DMS114 treated with DMSO at 0.1 percent for 48 hours (cell line): ENCODE measurements around the gene RAB33A.
A peak's percentile ranks its signal among the peaks of the same experiment; 100 is the strongest.

ENCODE experiments used
- DNase-seq: peaks from one replicate; lab custom pipeline; 2025; ENCODE audit not compliant: unreplicated experiment; lab: John Stamatoyannopoulos, UW

RAB33A gene

GRCh38 chrX:130172127-130172845 is 524 bp downstream of the RAB33A start:
- no peak for DNase-seq

GRCh38 chrX:130173190-130173895 is 1.6 kb downstream of the RAB33A start:
- DNase-seq = no peak

GRCh38 chrX:130174045-130174704 is 2.4 kb downstream of the RAB33A start:
- no peak for DNase-seq

GRCh38 chrX:130174937-130175336 is 3.2 kb downstream of the RAB33A start:
- DNase-seq = no peak

- DNase-seq = no peak
Observed at GRCh38 chrX:130176354-130176776, 4.6 kb downstream of the RAB33A start.

- DNase-seq = no peak
Observed at GRCh38 chrX:130176942-130177341, 5.2 kb downstream of the RAB33A start.

GRCh38 chrX:130179170-130179569 is 7.4 kb downstream of the RAB33A start:
- DNase-seq = no peak

- no peak for DNase-seq
Observed at GRCh38 chrX:130179579-130180215, 7.9 kb downstream of the RAB33A start.

- no peak for DNase-seq
Observed at GRCh38 chrX:130184168-130184567, 12.4 kb downstream of the RAB33A start.

GRCh38 chrX:130184857-130185256 is 13.1 kb downstream of the RAB33A start:
- no peak for DNase-seq

GRCh38 chrX:130186651-130187050 is 14.9 kb downstream of the RAB33A start:
- no peak for DNase-seq

- no peak for DNase-seq
Observed at GRCh38 chrX:130190801-130191200, 19.0 kb downstream of the RAB33A start.

GRCh38 chrX:130196466-130196865 is 24.7 kb downstream of the RAB33A start:
- DNase-seq = no peak

GRCh38 chrX:130197464-130197863 is 25.7 kb downstream of the RAB33A start:
- DNase-seq = no peak

GRCh38 chrX:130204647-130205046 is 32.9 kb downstream of the RAB33A start:
- no peak for DNase-seq

GRCh38 chrX:130211415-130212186 is 39.8 kb downstream of the RAB33A start:
- DNase-seq = no peak

GRCh38 chrX:130212371-130212770 is 40.6 kb downstream of the RAB33A start:
- no peak for DNase-seq

- no peak for DNase-seq
Observed at GRCh38 chrX:130213376-130213775, 41.6 kb downstream of the RAB33A start.

GRCh38 chrX:130216320-130216719 is 44.6 kb downstream of the RAB33A start:
- peak; percentile 1 for DNase-seq

GRCh38 chrX:130224810-130225209 is 53.0 kb downstream of the RAB33A start:
- DNase-seq = no peak

GRCh38 chrX:130228871-130229270 is 57.1 kb downstream of the RAB33A start:
- DNase-seq = no peak
